Measurements from ENCODE around the gene WDR59.
"Not testable (repeated sequence)": the region's sequence is repeated elsewhere in the genome, so short reads cannot be mapped to it uniquely, and the experiment has no call there.

The WDR59 gene

GRCh38 chr16:74984529-74985296 lies at the start of gene WDR59:
TSS of gene WDR59 (minus strand) at chr16:74985123. CDS start at chr16:74985017, 106 bp downstream.
- Mint-ChIP-seq H3K9me3 (no peaks in the 10 kb centered on the region), H3K36me3 (no peaks in the 10 kb centered on the region), H3K27me3 (no peaks in the 10 kb centered on the region), H3K27ac (peak within 1 kb of the TSS; percentile 94), H3K4me1 (peaks cover 5% of the 10 kb centered on the region), H3K4me3 (peak within 1 kb of the TSS; percentile 97)
- DNase-seq (ENCODE audit: low spot score in 2 of 2): peak; percentile 92 to 96
- ATAC-seq (ENCODE audit: low read depth): peak; percentile 98

GRCh38 chr16:75032655-75033054 lies 47.7 kb upstream of the WDR59 start:
- ATAC-seq (ENCODE audit: low read depth) (no peak), DNase-seq (ENCODE audit: low spot score in 2 of 2) (no peak)
- Mint-ChIP-seq H3K27ac (no peak overlapping the region), H3K4me3 (no peak overlapping the region), H3K4me1 (no peaks in the 10 kb centered on the region), H3K27me3 (no peaks in the 10 kb centered on the region), H3K36me3 (no peaks in the 10 kb centered on the region), H3K9me3 (no peaks in the 10 kb centered on the region)

GRCh38 chr16:75029854-75030253 lies 44.9 kb upstream of the WDR59 start:
- no peak for ATAC-seq (ENCODE audit: low read depth)
- DNase-seq (ENCODE audit: low spot score in 2 of 2): no peak

GRCh38 chr16:75028544-75029135 lies 43.7 kb upstream of the WDR59 start:
- H3K9me3 Mint-ChIP-seq: no peaks in the 10 kb centered on the region
- DNase-seq (ENCODE audit: low spot score in 2 of 2): no peak
- no peak for ATAC-seq (ENCODE audit: low read depth)
- no peak overlapping the region for H3K27ac Mint-ChIP-seq
- H3K4me3 Mint-ChIP-seq: no peak overlapping the region
- no peaks in the 10 kb centered on the region for H3K27me3 Mint-ChIP-seq
- H3K36me3 Mint-ChIP-seq: no peaks in the 10 kb centered on the region
- no peaks in the 10 kb centered on the region for H3K4me1 Mint-ChIP-seq

More at GRCh38 chr16:75029854-75030253, 44.9 kb upstream of the WDR59 start:
- Mint-ChIP-seq H3K27ac (no peak overlapping the region), H3K4me1 (no peaks in the 10 kb centered on the region), H3K4me3 (no peak overlapping the region), H3K9me3 (no peaks in the 10 kb centered on the region), H3K27me3 (no peaks in the 10 kb centered on the region), H3K36me3 (no peaks in the 10 kb centered on the region)

- no peak overlapping the region for H3K4me3 Mint-ChIP-seq
- no peak for DNase-seq (ENCODE audit: low spot score in 2 of 2)
- no peaks in the 10 kb centered on the region for H3K4me1 Mint-ChIP-seq
- ATAC-seq (ENCODE audit: low read depth): no peak
- no peaks in the 10 kb centered on the region for H3K27me3 Mint-ChIP-seq
- H3K27ac Mint-ChIP-seq: no peak overlapping the region
- no peaks in the 10 kb centered on the region for H3K9me3 Mint-ChIP-seq
- H3K36me3 Mint-ChIP-seq: peaks cover under 1% of the 10 kb centered on the region
Measured at GRCh38 chr16:75027520-75028300, 42.8 kb upstream of the WDR59 start.

GRCh38 chr16:75026892-75027391 lies 42.0 kb upstream of the WDR59 start:
- no peak for DNase-seq (ENCODE audit: low spot score in 2 of 2)
- no peak overlapping the region for H3K4me3 Mint-ChIP-seq
- no peaks in the 10 kb centered on the region for H3K27me3 Mint-ChIP-seq
- H3K9me3 Mint-ChIP-seq: peaks cover under 1% of the 10 kb centered on the region
- H3K4me1 Mint-ChIP-seq: no peaks in the 10 kb centered on the region
- peaks cover 3% of the 10 kb centered on the region for H3K36me3 Mint-ChIP-seq
- no peak for ATAC-seq (ENCODE audit: low read depth)
- H3K27ac Mint-ChIP-seq: no peak overlapping the region

GRCh38 chr16:75026239-75026891 lies 41.4 kb upstream of the WDR59 start:
- DNase-seq (ENCODE audit: low spot score in 2 of 2); H3K4me3 Mint-ChIP-seq; H3K27ac Mint-ChIP-seq: not testable (repeated sequence)

GRCh38 chr16:75025761-75026160 lies 40.8 kb upstream of the WDR59 start:
- Mint-ChIP-seq H3K4me3 (no peak overlapping the region), H3K9me3 (peaks cover 8% of the 10 kb centered on the region), H3K27ac (no peak overlapping the region), H3K27me3 (peaks cover 2% of the 10 kb centered on the region), H3K4me1 (no peaks in the 10 kb centered on the region), H3K36me3 (peaks cover 11% of the 10 kb centered on the region)
- ATAC-seq (ENCODE audit: low read depth) (no peak), DNase-seq (ENCODE audit: low spot score in 2 of 2) (no peak)

More at GRCh38 chr16:75026239-75026891, 41.4 kb upstream of the WDR59 start:
- H3K4me1 Mint-ChIP-seq; H3K9me3 Mint-ChIP-seq; H3K36me3 Mint-ChIP-seq; ATAC-seq (ENCODE audit: low read depth); H3K27me3 Mint-ChIP-seq: not testable (repeated sequence)

GRCh38 chr16:75024594-75024993 lies 39.7 kb upstream of the WDR59 start:
- DNase-seq (ENCODE audit: low spot score in 2 of 2): no peak
- Mint-ChIP-seq H3K4me1 (no peaks in the 10 kb centered on the region), H3K9me3 (peaks cover 8% of the 10 kb centered on the region), H3K27me3 (peaks cover 2% of the 10 kb centered on the region), H3K36me3 (peaks cover 11% of the 10 kb centered on the region), H3K4me3 (no peak overlapping the region), H3K27ac (no peak overlapping the region)
- no peak for ATAC-seq (ENCODE audit: low read depth)

- H3K36me3 Mint-ChIP-seq: peaks cover 11% of the 10 kb centered on the region
- H3K4me1 Mint-ChIP-seq: no peaks in the 10 kb centered on the region
- DNase-seq (ENCODE audit: low spot score in 2 of 2): no peak
- no peak overlapping the region for H3K4me3 Mint-ChIP-seq
- ATAC-seq (ENCODE audit: low read depth): no peak
- peaks cover 2% of the 10 kb centered on the region for H3K27me3 Mint-ChIP-seq
- H3K9me3 Mint-ChIP-seq: peaks cover 8% of the 10 kb centered on the region
- no peak overlapping the region for H3K27ac Mint-ChIP-seq
Measured at GRCh38 chr16:75024182-75024581, 39.3 kb upstream of the WDR59 start.

- no peak for DNase-seq (ENCODE audit: low spot score in 2 of 2)
- no peak for ATAC-seq (ENCODE audit: low read depth)
- peaks cover 2% of the 10 kb centered on the region for H3K27me3 Mint-ChIP-seq
- no peaks in the 10 kb centered on the region for H3K4me1 Mint-ChIP-seq
- H3K9me3 Mint-ChIP-seq: peaks cover 8% of the 10 kb centered on the region
- no peak overlapping the region for H3K27ac Mint-ChIP-seq
- H3K36me3 Mint-ChIP-seq: peaks cover 11% of the 10 kb centered on the region
- H3K4me3 Mint-ChIP-seq: no peak overlapping the region
Measured at GRCh38 chr16:75023009-75023408, 38.1 kb upstream of the WDR59 start.

GRCh38 chr16:75022567-75022966 lies 37.6 kb upstream of the WDR59 start:
- DNase-seq (ENCODE audit: low spot score in 2 of 2) (no peak), ATAC-seq (ENCODE audit: low read depth) (no peak)
- Mint-ChIP-seq H3K36me3 (peaks cover 11% of the 10 kb centered on the region), H3K27me3 (peaks cover 2% of the 10 kb centered on the region), H3K4me3 (no peak overlapping the region), H3K4me1 (no peaks in the 10 kb centered on the region), H3K9me3 (peaks cover 8% of the 10 kb centered on the region), H3K27ac (no peak overlapping the region)

GRCh38 chr16:75021410-75021809 lies 36.5 kb upstream of the WDR59 start:
- Mint-ChIP-seq H3K4me3 (no peak overlapping the region), H3K4me1 (no peaks in the 10 kb centered on the region), H3K9me3 (peaks cover 8% of the 10 kb centered on the region), H3K36me3 (peaks cover 11% of the 10 kb centered on the region), H3K27ac (no peak overlapping the region), H3K27me3 (peaks cover 2% of the 10 kb centered on the region)
- DNase-seq (ENCODE audit: low spot score in 2 of 2) (no peak), ATAC-seq (ENCODE audit: low read depth) (no peak)
